Islet of Langerhans (tissue), 1 donor: Measurements from ENCODE around the gene SLCO4A1.

Experiments used
- FAIRE-seq: peaks from one replicate; lab custom pipeline; 2011; peaks lifted over from hg19 to GRCh38; lab: Jason Lieb, UNC

Gene SLCO4A1

DNA sequence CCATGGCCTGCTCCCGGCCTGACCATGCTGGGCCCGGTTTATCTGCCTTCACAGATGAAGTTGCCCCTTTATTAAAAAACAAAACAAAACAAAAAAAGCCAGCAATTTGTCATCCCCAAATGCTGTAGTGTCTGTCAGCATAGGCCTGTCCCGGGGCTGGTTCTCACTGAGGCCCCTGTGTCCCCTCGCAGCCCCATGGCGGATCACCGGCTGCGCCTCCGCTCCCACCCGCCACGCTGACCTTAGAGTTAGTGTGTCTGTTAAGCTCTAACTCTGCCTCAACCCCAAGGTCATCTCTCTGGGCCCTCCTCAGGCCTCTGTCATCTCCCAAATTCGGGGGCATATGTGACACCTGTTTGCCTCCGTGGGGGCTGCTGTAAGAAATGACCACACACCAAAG lies 11.1 kb downstream of the SLCO4A1 start:
- no peak for FAIRE-seq

DNA sequence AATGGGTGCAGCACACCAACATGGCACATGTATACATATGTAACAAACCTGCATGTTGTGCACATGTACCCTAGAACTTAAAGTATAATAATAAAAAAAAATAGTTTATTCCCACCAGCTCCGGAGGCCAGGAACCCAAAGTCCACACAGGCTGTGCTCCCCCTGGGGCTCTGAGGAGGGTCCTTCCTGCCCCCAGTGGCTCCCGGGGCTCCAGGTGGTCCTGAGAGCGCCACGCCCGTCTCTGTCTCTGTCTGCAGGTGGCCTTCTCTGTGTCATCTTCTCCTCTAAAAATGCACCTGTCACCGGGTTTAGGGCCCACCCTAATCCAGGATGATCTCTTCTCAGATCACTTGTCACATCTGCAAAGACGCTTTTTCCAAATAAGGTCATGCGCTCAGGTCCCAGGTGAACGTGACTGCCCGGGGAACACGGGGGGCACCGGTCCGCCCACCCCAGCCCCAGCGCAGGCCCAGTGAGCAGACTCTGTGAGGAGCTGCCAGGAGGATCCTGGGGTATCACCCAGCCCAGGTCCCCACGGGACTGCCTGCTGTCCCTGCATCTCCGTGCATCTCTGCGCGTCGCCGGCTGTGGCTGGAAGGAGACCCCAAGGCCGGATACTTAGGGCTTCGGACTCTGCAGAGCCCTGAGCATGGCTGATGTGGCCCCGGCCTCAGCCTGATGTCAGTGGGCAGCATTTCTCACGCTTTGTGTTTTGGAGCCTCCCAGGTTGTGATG lies 11.8 kb downstream of the SLCO4A1 start:
- FAIRE-seq = no peak

DNA sequence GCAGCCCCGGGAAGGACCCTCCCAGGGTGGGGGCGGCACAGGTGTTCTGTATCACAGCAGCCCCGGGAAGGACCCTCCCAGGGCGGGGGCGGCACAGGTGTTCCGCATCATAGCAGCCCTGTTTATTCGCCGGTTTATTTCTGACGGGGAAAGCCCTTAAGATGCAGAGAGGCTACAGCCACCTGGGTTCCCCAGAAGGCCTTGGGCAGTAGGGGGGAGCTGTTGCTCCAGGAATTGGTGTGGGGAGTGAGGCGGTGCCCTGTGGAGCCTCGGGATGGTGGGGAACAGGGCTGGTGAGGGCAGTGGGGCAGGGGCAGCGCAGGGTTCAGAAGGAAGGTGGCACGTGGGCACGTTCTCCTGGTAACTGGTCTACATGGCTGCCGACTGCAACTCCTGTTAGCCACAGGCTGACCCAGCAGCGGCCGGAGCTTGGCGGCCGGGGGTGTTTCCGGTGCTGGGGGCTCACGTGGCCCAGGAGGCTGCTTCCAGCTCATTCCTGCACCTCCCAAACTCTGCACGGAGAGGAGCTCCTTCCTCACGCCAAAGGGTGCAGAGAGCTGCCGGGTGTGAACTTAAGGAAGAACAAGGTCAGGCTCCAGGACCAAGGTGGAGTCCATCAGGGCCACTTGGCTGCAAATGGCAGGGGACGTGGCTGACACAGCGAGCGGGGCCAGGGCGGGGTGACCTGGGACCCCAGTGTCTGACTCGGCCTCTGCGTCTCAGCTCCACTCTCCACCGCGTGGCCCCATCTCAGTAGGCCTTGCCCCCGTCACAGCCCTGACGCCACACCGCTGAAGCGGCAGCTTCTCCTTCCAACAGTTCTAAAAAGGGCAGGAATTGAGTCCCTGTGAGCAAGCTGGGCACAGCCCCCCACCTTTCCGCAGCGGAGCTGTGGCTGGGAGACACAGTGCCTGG lies 13.2 kb downstream of the SLCO4A1 start:
- FAIRE-seq = no peak

DNA sequence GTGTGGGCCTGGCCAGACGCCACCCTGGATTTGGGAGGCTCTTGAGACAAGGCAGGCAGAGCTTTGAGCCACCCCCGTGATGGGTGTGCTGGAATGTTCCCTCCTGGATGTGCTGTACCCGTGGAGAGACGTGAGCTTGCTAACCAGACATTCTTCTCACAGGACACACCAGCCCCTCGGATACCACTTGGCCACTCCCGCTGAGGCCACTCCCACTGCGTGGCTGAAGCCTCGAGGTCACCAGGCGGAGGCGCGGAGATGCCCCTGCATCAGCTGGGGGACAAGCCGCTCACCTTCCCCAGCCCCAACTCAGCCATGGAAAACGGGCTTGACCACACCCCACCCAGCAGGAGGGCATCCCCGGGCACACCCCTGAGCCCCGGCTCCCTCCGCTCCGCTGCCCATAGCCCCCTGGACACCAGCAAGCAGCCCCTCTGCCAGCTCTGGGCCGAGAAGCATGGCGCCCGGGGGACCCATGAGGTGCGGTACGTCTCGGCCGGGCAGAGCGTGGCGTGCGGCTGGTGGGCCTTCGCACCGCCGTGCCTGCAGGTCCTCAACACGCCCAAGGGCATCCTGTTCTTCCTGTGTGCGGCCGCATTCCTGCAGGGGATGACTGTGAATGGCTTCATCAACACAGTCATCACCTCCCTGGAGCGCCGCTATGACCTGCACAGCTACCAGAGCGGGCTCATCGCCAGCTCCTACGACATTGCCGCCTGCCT lies 14.1 kb downstream of the SLCO4A1 start:
- no peak for FAIRE-seq

DNA sequence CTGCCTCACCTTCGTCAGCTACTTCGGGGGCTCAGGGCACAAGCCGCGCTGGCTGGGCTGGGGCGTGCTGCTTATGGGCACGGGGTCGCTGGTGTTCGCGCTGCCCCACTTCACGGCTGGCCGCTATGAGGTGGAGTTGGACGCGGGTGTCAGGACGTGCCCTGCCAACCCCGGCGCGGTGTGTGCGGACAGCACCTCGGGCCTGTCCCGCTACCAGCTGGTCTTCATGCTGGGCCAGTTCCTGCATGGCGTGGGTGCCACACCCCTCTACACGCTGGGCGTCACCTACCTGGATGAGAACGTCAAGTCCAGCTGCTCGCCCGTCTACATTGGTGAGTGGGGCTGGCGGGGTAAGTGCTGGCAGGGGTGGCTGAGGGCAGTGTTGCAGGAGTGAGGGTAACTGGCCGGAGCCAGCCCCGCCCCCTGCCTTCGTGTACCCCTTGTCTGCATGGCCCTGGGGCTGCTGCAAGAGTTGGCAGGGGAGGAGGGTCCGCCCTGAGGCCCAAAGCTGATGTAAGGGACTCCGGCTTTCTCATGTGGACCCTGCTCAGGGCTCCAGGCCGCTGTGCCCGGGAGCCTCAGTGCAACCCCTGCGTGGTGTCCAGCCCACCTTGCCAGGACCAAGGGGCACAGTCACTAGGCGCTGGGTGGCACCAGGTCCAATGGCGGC lies 14.8 kb downstream of the SLCO4A1 start:
- FAIRE-seq = no peak

DNA sequence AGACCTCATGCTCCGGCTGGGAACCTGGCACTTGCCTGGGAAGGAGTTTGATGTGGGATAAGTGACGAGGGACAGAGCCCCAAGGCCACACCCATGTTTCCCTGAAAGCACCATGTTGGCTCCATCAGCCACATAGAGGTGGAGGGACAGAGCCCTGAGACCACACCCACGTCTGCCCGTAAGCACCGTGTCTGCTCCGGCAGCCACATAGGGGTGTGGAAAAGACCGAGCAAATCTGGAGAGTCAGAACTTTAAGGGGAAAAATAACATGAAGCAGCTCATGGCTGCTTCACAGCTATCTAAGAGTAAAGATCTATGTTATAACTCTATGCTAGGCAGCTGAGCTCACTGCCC lies 15.3 kb downstream of the SLCO4A1 start:
- FAIRE-seq = no peak

DNA sequence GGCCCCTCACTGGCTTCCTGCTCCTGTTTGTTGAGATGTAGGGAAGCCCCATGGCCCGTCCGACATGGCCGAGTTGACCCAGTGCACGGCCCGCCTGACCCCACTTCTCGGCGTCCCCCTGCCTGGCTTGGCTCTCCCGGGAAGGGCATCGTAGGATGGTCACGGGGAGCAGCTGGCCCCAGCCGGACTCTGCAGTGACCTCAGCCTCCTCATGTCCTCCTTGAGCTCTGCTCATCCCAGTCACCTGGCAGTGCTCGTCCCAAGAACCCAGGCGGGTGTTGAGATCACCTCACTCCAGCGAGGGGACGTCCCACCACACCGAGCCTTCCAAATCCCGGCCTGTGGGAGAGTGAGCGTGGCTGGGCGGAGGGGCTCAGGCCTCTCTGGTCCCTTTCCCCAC lies 15.7 kb downstream of the SLCO4A1 start:
- no peak for FAIRE-seq

DNA sequence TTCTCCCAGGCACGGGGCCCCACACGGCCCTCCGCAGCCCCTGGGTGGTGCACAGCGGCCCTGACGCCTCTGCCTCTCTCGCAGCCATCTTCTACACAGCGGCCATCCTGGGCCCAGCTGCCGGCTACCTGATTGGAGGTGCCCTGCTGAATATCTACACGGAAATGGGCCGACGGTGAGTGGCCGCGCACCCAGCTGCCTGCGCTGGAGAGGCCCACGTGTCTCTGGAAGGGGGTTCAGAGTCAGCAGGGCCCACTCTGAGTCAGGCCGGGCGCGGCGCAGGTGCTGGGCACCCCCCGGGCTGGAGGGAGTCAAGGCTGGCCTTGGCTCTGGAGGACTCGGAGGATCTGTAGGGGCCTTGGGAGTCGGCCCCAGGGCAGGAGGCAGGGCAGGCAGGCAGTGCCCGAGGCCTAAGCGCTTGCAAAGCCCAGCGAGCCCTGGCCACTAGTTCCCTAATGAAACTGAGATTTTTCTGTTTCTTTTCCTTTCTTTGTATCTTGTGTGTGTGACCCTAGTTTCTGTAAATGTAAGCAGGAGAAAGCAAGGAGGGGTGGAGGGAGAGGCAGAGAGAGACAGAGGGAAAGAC lies 16.4 kb downstream of the SLCO4A1 start:
- FAIRE-seq = no peak

DNA sequence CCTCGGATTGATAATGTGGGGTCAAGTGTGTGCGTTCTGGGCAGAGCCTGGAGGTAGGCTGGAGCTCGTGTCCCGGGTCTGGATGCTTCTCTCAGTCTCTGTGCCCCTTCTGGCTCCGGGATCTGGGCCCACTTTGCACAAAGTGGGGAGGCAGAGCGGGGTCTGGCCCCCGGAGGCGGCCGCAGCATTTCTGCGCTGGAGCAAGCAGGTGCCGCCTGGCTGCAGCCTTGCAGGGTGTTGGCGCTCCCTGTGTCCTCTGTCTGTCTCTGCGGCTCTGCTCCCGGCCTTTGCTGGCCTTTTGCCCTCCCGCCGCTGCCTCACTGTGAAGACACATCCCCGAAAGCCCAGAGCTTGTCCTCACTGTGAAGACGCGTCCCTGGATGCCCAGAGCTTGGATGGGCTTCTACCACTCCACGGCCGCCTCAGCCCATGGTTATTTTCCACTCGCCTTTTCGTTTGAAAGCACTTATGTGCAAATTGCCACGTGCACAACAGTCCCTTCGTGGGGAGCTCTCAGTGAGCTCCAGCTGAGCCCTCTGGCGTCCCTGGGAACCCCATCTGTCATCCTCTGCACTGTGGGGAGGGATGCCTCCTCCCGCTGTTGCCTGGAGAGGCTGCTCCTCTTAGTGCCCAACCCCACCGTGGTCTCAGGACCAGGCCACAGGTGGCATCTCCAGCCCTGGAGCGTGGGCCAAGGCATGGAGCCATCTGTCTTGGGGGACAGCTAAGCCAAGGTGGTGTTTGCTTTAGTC lies 17.4 kb downstream of the SLCO4A1 start:
- FAIRE-seq = no peak

DNA sequence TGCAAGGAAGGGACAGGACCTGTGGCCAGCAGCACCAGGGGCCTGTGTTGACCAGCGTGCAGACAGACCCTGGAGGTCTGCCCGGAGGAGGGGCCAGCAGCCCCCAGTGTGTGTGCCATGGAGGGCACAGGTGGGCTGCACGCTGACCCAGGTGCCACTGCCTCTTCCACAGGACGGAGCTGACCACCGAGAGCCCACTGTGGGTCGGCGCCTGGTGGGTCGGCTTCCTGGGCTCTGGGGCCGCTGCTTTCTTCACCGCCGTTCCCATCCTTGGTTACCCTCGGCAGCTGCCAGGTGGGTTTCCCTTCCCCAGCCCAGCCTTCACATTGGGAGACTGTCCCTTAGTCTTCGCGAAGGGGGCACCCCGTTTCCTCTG lies 17.9 kb downstream of the SLCO4A1 start:
- no peak for FAIRE-seq

DNA sequence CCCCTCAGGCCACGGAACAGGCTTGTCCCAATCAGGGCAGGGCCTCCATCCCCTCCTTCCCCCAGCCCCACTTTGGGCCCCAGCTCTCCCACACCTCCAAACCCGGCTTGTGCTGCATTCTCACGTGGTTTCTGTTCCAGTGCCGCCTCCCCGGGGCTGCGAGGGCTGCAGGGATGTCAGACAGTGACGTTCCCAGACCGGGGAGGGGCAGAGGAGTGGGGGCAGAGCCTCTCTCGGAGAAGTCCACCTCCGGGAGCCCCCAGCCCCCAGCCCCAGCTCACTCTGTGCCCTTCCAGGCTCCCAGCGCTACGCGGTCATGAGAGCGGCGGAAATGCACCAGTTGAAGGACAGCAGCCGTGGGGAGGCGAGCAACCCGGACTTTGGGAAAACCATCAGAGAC lies 18.5 kb downstream of the SLCO4A1 start:
- no peak for FAIRE-seq

DNA sequence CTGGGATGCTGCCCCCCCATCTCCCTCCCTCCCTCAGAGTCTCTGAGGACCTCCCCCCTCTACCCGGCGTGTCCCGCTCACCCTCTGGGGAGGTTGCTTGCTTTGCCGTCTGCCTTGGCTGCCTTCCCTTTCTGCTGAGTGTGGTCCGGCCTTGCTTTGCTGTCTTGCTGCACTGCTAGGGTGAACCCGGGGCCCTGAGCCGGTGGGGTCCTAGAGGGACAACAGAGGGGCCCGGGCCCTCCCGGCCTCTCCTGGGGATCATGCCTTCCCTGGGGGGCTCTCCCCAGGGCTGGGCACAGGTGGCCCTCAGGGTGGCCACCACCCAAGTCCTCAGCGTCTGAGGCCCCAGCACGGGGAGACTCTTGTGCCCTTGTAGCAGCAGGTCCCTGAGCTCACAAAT lies 19.3 kb downstream of the SLCO4A1 start:
- FAIRE-seq = no peak

DNA sequence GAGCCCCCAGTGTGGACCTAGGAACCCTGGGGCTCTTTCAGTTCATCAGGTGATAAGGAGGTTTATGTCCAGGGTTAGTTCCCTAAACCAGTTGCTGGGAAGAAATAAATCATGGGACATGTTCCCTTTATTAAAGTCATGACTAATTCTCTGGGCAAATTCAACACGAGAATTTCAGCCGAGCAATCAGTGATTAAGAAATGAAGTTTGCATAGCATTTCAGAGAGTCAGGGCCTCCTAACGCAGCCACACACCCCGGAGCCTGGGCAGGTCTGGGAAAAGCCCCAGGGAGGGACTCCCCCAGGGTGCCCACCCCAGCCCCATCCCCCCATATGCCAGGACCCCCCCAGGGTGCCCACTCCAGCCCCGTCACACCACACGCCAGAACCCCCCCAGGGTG lies 20.1 kb downstream of the SLCO4A1 start:
- FAIRE-seq = no peak

DNA sequence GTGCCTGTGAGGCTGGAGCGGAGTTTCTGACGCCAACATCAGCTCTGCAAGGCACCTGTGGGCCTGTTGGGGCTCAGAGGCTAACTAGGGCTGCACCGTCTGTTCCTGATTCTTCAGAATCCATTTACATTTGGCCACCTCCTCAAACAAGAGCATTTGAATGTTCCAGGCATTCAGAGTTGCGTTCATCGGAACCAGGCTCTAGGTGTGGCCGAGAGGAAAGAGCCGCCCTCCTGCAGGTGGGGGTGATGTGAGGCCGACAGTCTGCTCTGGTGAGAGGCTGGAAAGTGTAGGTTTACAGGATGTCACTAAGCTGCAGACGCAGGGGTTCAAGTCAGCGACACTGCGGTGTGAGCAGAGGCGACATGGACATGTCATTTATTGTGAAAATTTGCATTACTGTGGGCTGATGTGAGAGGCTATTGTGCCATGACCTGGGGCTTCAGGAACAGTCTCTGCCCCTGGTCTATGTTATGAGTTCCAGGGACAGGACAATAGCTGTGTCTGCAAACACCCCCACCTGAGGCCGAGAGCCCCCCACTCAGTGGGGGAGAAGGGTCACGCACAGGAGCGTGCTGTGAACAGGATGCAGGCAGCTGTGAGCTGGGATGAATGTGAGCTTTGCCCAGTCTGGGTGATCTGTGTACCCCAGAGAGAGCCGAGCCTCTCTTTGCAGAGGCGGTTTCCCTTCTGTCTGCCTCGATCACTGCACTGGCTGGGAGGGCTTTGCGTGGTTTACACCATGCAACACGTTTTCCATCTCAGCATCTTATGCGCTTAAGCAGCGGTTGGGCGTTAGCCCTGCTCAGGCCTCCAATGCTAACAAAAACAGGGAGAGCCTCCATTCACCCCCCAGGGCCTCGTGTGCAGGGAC lies 21.1 kb downstream of the SLCO4A1 start:
- no peak for FAIRE-seq

DNA sequence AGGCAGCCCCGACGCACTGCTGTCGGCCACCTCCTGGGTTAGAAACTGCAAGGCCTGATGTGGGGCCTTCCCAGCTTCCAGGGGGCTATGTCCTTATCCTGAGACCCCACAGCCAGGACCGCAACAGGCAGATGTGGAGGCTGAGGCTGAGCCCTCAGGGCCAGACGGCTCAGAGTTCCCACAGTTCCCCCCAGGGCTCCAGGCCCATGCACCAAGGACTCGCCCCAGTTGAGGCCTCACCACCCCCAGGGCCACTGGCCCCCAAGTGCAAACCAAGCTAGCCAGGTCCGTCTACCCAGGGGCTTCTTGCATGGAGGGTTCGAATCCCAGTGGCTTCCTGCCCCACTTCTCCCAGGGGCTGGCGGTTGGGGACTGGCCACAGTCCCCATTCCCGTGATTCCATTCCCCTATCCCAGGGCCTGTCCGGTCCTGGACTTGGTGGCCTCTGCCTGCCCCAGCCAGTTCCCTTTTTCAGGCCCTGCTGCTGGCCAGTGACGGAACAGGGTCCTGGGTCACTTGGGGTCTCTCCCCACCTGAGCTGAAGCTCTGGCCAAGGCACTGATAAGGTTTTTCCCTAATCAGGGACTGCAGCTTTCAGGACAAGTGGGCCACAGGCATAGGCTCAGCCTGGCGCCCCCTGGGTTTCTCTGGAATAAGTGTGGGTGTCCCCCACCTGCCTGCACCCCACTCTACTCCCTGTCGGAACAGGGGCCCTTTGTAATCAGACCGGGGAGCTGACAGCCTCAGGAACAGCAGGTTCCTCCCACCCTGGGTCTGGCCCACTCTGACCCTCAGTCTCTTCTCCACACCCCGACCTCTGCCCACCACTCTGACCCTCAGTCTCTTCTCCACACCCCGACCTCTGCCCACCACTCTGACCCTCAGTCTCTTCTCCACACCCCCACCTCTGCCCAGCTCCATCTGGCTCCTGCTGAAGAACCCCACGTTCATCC lies 22.0 kb downstream of the SLCO4A1 start:
- FAIRE-seq = no peak

DNA sequence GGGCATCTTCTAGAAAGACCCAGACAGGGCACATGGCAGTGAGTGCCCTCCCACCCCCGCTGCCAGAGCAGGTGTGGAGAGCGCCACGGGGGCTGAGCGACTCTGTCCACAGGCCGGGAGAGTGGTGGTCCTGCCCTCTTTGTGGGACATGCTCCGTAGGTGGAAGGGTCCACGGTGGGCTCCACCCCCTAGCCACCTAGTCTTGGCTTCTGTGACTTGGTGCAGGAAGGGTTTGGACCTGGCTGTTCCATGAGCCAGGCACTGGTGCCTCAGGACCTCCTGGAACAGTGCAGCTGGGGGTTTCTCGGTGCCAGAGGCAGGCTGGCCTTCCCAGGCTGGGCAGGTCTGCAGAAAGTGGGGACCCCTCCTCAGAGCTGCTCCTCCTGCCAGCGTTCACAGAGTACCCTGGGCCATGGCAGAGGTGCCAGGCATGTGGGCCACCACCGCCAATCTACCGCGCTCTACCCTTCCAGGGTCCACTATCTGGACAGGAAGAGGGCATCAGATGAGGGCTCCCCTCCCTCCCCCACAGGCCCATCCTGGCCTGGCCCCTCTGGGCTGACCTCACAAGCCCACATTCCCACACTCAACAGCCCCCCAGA lies 23.0 kb downstream of the SLCO4A1 start:
- FAIRE-seq = no peak

DNA sequence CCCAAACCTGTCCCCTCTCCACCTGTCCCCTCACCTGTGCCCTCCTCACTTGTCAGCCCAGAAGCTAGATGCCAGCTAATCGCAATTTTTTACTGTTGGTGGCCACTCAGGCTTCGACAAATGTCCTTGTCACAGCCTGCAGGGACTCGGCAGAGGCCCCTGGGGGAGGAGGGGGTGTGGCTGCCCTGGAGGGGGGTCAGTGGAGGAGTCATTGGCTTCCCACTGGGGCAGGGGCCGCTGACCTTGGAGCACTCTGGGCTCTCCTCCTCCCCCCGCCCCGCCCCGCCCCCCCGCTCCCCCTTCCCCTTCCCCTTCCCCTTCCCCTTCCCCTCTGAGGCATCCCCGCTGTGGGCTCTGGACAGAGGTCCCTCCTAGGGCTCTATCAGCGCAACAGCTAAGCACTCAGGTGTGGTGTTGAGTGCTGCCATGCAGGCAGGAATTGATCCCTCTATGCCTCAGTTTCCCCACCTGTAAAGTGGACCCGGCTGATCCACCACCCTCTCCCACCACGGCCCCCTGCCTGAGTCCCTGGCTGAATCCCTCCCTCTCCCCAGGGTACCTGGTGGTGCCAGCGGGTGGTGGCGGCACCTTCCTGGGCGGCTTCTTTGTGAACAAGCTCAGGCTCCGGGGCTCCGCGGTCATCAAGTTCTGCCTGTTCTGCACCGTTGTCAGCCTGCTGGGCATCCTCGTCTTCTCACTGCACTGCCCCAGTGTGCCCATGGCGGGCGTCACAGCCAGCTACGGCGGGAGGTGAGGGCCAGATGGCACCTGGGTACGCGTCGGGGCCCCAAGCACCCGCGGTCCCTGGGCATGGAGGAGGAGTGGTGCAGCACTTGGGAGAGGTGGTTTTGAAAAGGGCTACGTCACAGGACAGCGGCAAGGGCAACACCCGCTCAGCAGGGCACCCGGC lies 23.8 kb downstream of the SLCO4A1 start:
- FAIRE-seq = no peak
